ENCODE results near the gene VKORC1.
A peak's percentile ranks its signal among the peaks of the same experiment; 100 is the strongest.

VKORC1 gene

DNA sequence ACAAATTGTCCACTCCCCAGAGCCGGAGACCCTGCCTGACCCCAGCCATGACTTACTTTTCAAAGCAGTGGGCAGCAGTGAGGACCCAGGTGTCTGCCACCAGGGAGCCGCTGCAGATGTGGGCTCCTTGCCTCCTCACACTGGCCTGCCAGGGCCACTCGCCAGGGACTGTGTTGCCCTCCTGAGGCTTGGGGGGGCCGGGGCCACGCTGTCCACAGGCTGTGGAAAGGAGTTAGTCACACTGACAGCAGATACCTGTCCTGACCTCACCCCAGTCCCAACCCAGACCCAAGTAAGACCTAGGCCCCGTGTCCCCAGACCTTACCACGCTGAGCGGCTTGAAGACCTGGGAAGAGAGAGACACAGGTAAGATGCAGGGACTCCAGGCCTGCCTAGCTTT, 7.1 kb downstream of the VKORC1 start:
- no peak for DNase-seq
- no peaks in the 10 kb centered on the region for H3K9me3 Mint-ChIP-seq
- H3K36me3 Mint-ChIP-seq = peaks cover 15% of the 10 kb centered on the region
- no peak overlapping the region for H3K4me3 Mint-ChIP-seq
- H3K4me1 Mint-ChIP-seq = peaks cover 1% of the 10 kb centered on the region
- H3K27ac Mint-ChIP-seq = no peak overlapping the region
- H3K27me3 Mint-ChIP-seq = no peaks in the 10 kb centered on the region
- CTCF ChIA-PET = interaction anchor here (1.8 kb wide), 1 partner anchor 102 kb away, joined by 4 read pairs; the partner anchor contains the start of gene HSD3B7

DNA sequence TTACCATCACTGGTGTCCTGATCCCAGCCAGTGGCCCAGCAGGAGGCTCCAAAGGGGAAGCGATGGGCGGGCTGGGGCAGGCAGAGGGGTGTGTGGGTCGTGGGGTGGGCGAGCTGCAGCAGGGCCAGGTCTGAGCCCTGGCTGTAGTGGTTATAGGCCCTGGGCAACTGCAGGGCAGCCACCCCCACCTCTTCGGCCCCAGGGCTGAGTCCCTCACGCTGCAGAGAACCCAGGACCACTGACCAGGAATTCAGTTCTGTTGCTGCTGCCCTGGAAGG, 8.0 kb downstream of the VKORC1 start:
- no peaks in the 10 kb centered on the region for H3K27me3 Mint-ChIP-seq
- H3K36me3 Mint-ChIP-seq = peaks cover 19% of the 10 kb centered on the region
- H3K27ac Mint-ChIP-seq = no peak overlapping the region
- DNase-seq = no peak
- CTCF ChIA-PET = no interaction called here
- peaks cover 2% of the 10 kb centered on the region for H3K4me1 Mint-ChIP-seq
- no peaks in the 10 kb centered on the region for H3K9me3 Mint-ChIP-seq
- H3K4me3 Mint-ChIP-seq = no peak overlapping the region

DNA sequence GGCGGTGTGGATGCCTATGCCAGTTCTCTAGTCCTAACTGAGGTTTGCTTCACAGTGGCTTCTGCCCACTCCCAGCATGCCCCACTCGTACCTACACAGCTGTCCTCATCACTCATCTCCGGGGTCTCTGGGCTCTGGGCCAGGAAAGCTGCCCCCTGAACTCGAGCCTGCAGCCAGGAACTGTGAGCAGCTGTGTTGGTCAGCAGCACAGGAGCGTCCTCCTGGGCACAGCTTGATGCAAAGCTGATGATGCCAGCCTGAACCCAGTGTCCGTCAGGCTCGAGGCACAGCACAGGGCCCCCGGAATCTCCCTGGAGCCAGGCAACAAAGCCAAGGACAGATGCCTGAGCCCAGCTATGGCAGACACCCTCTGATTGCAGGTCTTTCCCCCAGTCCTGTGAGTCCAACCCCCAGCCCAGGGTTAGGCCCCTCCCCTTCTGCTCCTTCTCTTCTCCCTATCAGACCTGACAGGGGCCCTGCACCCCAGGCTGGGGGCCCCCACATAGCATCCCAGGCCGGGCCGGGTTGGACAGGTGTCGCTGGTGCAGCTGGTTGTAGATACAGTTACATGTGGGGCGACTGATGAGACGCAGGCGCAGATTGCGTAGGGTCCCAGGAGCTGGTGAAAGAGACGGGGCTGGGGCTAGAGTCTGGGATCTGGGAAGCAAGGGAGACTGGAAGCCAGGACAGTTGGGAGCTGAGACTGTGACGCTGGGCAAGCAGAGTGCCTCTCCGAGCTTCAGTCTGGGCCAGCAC, 8.5 kb downstream of the VKORC1 start:
- H3K27me3 Mint-ChIP-seq = no peaks in the 10 kb centered on the region
- no peak overlapping the region for H3K27ac Mint-ChIP-seq
- no peaks in the 10 kb centered on the region for H3K9me3 Mint-ChIP-seq
- no peak for DNase-seq
- CTCF ChIA-PET = interaction anchor here (0.9 kb wide), 1 partner anchor 101 kb away, joined by 3 read pairs; no protein-coding TSS in a partner anchor
- H3K4me1 Mint-ChIP-seq = peaks cover 2% of the 10 kb centered on the region
- no peak overlapping the region for H3K4me3 Mint-ChIP-seq
- peaks cover 18% of the 10 kb centered on the region for H3K36me3 Mint-ChIP-seq

DNA sequence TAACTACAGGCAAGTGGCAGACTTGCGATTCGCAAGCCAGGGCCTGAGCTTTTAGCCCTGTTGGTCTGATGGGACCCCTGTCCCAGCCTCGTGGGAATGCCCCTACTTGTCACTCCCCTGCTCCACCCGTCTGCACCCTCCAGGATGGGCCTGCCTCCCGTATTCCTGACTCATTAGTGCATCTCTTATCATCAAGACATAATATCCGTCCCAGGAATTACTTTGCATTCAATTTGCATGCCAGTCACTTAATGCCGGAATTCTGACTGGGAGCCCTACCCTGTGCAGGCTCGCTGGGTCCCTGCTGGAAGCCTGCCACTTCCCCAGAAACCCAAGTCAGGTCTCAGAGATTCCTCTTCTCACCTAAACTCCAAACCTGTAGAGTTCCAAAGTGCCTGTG, 9.2 kb downstream of the VKORC1 start:
- CTCF ChIA-PET = interaction anchor here (0.9 kb wide), 1 partner anchor 100 kb away, joined by 3 read pairs; no protein-coding TSS in a partner anchor
- Mint-ChIP-seq H3K9me3 (no peaks in the 10 kb centered on the region), H3K36me3 (peaks cover 17% of the 10 kb centered on the region), H3K4me3 (no peak overlapping the region), H3K4me1 (peaks cover 5% of the 10 kb centered on the region), H3K27ac (no peak overlapping the region), H3K27me3 (no peaks in the 10 kb centered on the region)
- DNase-seq = no peak

DNA sequence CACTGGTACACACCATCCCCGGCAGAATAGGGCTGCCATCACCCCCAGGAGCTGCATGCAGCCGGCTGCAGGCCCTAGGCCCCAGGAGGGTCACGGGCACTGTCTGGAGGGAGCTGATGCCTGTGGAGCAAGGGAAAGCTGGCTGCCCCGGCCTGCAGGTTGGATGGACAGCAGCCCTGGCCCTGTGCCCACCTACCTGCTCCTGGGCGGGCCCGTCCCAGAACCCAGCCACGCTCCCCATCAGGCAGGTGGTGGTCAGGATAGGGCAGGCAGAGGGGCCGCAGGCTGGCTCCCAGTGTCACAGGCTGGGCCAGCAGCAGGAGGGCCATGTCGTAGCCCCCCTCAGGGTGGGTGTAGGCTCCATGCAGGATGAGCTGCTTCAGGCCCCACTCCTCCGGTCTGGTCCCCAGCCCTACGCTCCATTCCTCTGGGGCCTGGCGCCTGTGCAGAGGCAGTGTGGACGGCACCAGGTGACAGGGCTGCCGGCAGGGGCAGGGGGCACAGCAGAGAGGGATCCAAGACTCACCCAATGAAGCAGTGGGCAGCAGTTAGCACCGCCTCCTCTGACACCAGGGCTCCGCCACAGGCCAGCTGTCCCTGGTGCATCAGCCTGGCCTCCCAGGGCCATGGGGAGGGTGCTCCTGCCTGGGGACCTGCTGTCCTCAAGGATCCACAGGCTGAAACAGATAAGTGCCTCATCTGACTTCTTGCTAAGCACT, 9.9 kb downstream of the VKORC1 start:
- H3K27me3 Mint-ChIP-seq = no peaks in the 10 kb centered on the region
- CTCF ChIA-PET = no interaction called here
- DNase-seq = no peak
- H3K36me3 Mint-ChIP-seq = peaks cover 17% of the 10 kb centered on the region
- H3K4me3 Mint-ChIP-seq = no peak overlapping the region
- no peaks in the 10 kb centered on the region for H3K9me3 Mint-ChIP-seq
- no peak overlapping the region for H3K27ac Mint-ChIP-seq
- H3K4me1 Mint-ChIP-seq = peaks cover 5% of the 10 kb centered on the region

DNA sequence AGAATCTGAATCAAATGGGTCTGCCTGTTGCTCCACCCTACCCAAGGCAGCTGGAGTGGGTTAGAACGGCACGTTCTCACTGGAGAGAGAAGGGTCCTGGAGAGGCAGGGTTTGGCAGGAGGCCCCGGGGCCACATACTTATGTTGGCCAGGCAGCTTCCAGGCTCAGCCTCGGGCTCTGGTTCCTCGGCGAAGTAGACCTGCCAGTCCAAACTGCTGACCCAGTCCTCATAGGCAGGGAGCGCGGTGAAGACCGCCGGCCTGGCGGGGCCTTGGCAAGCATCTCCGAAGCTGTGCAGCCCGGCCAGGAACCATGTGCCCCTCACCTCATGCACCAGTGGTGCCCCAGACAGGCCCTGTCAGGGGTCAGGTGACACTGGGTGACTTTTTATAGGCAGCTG, 10.6 kb downstream of the VKORC1 start:
- CTCF ChIA-PET = no interaction called here
- H3K27me3 Mint-ChIP-seq = no peaks in the 10 kb centered on the region

DNA sequence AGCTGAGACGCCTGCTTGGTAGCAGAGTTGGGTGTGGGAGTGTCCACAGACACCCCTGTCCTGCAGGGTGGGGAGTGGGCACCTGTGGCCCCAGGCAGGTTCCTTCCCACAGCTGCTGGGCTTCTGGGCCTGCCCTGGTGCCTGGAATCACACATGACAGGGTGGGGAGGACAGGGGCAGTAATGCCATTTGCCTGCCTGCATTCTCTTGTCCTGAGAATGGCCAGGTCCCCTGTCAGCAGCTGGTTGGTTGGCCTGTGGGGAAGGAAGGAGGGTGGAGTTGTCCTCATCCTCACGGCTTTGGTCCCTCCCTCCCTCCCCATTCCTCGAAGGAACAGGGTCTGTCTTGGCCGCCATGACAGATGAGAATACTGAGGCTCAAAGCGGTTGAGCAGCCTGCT, 11.0 kb downstream of the VKORC1 start:
- CTCF ChIA-PET = no interaction called here
- Mint-ChIP-seq H3K36me3 (peaks cover 24% of the 10 kb centered on the region), H3K9me3 (no peaks in the 10 kb centered on the region), H3K27ac (no peak overlapping the region), H3K4me3 (no peak overlapping the region), H3K27me3 (no peaks in the 10 kb centered on the region), H3K4me1 (peaks cover 8% of the 10 kb centered on the region)
- no peak for DNase-seq

More for the DNA sequence above, 10.6 kb downstream of the VKORC1 start:
- H3K4me1 Mint-ChIP-seq = peaks cover 8% of the 10 kb centered on the region
- H3K9me3 Mint-ChIP-seq = no peaks in the 10 kb centered on the region
- H3K27ac Mint-ChIP-seq = no peak overlapping the region
- H3K36me3 Mint-ChIP-seq = peaks cover 20% of the 10 kb centered on the region
- no peak overlapping the region for H3K4me3 Mint-ChIP-seq
- no peak for DNase-seq

DNA sequence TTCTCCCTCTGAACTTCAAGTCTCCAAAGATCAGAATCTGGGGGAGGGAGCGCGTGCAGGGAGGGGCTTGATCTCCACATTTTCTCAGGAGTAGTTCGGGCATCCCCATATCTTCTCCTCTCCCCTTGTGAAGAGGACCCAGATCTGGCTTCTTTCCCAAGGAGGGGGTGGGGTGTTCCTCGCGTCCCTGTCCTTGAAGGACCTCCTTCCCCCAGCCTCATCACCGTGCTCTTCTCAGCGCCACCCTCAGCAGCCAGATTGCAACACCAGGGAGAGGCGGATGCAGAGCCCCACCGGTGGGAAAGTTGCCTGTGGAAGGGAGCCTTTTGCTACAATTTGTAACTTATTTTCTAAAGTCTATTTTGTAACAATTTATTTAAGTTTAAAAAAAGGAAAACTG, 11.5 kb downstream of the VKORC1 start:
- H3K9me3 Mint-ChIP-seq = no peaks in the 10 kb centered on the region
- H3K4me3 Mint-ChIP-seq = no peak overlapping the region
- no peak overlapping the region for H3K27ac Mint-ChIP-seq
- DNase-seq = no peak
- H3K36me3 Mint-ChIP-seq = peaks cover 27% of the 10 kb centered on the region
- H3K4me1 Mint-ChIP-seq = peaks cover 8% of the 10 kb centered on the region
- no peaks in the 10 kb centered on the region for H3K27me3 Mint-ChIP-seq
- CTCF ChIA-PET = no interaction called here

DNA sequence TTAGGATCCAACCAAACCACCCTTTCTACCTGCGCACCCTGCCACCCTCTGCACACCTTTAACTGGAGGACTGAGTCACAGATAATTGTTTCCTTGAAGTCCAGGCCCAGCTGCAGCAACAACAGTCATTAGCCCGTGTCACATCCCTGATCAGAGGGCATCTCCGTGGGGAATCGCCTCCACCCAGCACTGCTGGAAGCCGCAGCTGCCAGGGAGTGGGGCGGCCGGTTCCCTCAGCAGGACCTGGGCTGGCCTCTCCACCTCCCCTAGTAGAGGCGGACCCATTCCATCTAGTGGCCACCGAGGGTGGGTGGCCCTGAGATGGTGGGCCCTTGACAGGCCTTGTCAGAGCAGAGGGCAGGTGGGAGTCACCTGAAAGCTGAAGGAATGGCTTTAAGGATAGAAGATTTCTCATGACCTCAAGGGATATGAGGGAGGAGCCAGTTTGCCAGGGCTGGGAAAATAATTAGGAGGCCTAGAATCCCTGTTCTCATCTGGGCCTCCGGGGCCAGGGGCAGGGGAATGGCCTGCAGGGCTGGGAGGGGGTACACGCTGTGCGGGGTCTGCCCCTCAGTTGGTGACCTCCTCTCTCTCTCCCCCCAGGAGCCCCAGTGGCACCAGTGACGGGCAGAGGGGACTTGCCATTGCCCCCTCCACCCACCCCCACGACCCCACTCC, 12.1 kb downstream of the VKORC1 start:
- H3K4me3 Mint-ChIP-seq = no peak overlapping the region
- DNase-seq = no peak

DNA sequence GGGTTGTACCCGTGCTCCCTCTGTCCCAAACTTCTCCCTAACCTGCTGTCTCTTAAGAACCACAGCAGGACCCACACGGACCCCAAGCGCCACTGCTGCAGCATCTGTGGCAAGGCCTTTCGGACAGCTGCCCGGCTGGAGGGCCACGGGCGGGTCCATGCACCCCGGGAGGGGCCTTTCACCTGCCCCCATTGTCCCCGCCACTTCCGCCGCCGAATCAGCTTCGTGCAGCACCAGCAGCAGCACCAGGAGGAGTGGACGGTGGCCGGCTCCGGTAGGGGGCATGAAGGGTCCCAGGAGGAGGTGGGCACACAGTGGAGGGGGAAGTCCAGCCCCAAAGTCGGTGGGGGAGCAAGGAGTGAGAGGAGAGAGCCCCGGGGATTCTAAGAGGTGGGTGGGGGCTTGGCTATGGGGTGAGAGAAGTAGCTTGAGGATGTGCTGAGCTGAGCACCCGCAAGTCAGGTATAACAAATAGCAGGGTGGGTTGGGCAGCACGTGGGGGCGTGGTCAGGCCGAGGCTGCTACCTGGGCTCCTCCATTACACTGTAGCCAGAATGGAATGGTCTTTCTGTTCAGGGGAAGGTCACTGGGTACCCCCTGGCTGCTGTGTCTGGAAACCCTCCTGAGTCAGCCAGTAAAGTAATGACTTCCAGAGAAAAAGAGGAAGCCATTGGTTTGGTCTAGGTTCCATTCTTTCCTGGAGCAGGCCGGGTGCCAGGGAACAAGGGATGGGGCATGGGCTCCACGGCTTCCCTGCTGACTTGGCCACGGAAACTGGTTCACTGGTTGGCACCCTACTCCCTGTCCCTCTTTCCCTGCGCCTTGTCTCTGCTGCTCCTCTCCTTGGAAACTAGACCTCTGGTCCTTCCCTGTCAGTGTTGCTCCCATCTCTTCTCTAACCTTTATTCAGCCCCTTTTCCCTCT, 12.9 kb downstream of the VKORC1 start:
- no peak overlapping the region for H3K27ac Mint-ChIP-seq
- H3K36me3 Mint-ChIP-seq = peaks cover 35% of the 10 kb centered on the region
- peaks cover 11% of the 10 kb centered on the region for H3K4me1 Mint-ChIP-seq
- no peaks in the 10 kb centered on the region for H3K27me3 Mint-ChIP-seq
- no peak for DNase-seq
- no peak overlapping the region for H3K4me3 Mint-ChIP-seq
- CTCF ChIA-PET = interaction anchor here (0.9 kb wide), 1 partner anchor 128 kb away, joined by 3 read pairs; no protein-coding TSS in a partner anchor
- no peaks in the 10 kb centered on the region for H3K9me3 Mint-ChIP-seq

More for the DNA sequence above, 12.1 kb downstream of the VKORC1 start:
- Mint-ChIP-seq H3K36me3 (peaks cover 33% of the 10 kb centered on the region), H3K4me1 (peaks cover 11% of the 10 kb centered on the region), H3K9me3 (no peaks in the 10 kb centered on the region), H3K27ac (peak overlapping the region; percentile 33), H3K27me3 (no peaks in the 10 kb centered on the region)
- CTCF ChIA-PET = interaction anchor here (0.9 kb wide), 1 partner anchor 129 kb away, joined by 3 read pairs; no protein-coding TSS in a partner anchor

DNA sequence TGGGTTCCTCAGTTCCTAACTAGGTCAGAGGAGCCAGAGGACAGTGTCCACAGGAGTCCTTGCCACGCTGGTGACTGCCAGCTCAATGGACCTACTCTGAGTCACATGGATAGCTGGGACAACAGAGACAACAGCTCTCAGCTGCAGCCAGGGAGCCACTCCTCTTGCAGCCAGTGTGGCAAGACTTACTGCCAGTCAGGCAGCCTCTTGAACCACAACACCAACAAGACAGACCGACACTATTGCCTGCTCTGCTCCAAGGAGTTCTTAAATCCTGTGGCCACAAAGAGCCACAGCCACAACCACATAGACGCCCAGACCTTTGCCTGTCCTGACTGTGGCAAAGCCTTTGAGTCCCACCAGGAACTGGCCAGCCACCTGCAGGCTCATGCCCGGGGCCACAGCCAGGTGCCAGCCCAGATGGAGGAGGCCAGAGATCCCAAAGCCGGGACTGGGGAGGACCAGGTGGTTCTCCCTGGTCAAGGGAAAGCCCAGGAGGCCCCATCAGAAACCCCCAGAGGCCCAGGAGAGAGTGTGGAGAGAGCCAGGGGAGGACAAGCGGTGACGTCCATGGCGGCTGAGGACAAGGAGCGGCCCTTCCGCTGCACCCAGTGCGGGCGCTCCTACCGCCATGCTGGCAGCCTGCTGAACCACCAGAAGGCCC, 13.7 kb downstream of the VKORC1 start:
- H3K27ac Mint-ChIP-seq = peak overlapping the region; percentile 5

DNA sequence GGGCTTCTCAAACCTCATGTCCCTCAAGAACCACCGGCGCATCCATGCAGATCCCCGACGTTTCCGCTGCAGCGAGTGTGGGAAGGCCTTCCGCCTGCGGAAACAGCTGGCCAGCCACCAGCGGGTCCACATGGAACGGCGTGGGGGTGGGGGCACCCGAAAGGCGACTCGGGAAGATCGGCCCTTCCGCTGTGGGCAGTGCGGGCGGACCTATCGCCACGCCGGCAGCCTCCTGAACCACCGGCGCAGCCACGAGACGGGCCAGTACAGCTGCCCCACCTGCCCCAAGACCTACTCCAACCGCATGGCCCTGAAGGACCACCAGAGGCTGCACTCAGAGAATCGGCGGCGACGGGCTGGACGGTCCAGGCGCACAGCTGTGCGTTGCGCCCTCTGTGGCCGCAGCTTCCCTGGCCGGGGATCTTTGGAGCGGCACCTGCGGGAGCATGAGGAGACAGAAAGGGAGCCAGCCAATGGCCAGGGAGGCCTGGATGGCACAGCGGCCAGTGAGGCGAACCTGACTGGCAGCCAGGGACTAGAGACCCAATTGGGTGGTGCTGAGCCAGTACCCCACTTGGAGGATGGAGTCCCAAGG, 14.5 kb downstream of the VKORC1 start:
- no peak overlapping the region for H3K27ac Mint-ChIP-seq
- H3K36me3 Mint-ChIP-seq = peaks cover 37% of the 10 kb centered on the region
- no peaks in the 10 kb centered on the region for H3K27me3 Mint-ChIP-seq
- peaks cover 23% of the 10 kb centered on the region for H3K4me1 Mint-ChIP-seq
- no peak overlapping the region for H3K4me3 Mint-ChIP-seq
- no peaks in the 10 kb centered on the region for H3K9me3 Mint-ChIP-seq
- DNase-seq = no peak
- CTCF ChIA-PET = no interaction called here

More for the DNA sequence above, 13.7 kb downstream of the VKORC1 start:
- H3K4me1 Mint-ChIP-seq = peaks cover 15% of the 10 kb centered on the region
- CTCF ChIA-PET = no interaction called here
- H3K36me3 Mint-ChIP-seq = peaks cover 37% of the 10 kb centered on the region
- DNase-seq = no peak
- H3K27me3 Mint-ChIP-seq = no peaks in the 10 kb centered on the region
- no peak overlapping the region for H3K4me3 Mint-ChIP-seq
- no peaks in the 10 kb centered on the region for H3K9me3 Mint-ChIP-seq

DNA sequence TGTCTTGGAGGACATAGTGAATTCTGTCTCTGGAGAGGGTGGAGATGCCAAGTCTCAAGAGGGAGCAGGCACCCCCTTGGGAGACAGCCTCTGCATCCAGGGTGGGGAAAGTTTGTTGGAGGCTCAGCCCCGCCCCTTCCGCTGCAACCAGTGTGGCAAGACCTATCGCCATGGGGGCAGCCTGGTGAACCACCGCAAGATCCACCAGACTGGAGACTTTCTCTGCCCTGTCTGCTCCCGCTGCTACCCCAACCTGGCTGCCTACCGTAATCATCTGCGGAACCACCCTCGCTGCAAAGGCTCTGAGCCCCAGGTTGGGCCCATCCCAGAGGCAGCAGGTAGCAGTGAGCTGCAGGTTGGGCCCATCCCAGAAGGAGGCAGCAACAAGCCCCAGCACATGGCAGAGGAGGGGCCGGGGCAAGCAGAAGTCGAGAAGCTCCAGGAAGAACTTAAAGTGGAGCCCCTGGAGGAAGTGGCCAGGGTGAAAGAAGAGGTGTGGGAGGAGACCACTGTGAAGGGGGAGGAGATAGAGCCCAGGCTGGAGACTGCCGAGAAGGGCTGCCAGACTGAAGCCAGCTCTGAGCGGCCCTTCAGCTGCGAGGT, 15.2 kb downstream of the VKORC1 start:
- CTCF ChIA-PET = no interaction called here
- Mint-ChIP-seq H3K9me3 (no peaks in the 10 kb centered on the region), H3K4me3 (no peak overlapping the region), H3K36me3 (peaks cover 43% of the 10 kb centered on the region), H3K27ac (no peak overlapping the region), H3K27me3 (no peaks in the 10 kb centered on the region), H3K4me1 (peaks cover 30% of the 10 kb centered on the region)
- DNase-seq = no peak
